Stimulated activated CD8-positive, alpha-beta memory T cell treated with anti-CD3 and anti-CD28 coated beads, Interleukin-15, amount 100 ng/mL, for 1 hour (primary cell): Measurements from ENCODE around the gene CILP2.

ENCODE experiments used
- DNase-seq: peaks from one replicate; pipeline ENCODE4 v3.0.0-alpha.2; 2020; ENCODE audit warnings: low read depth

CILP2 gene

GRCh38 chr19:19563348-19563848 lies 25.3 kb downstream of the CILP2 start:
- no peak for DNase-seq

GRCh38 chr19:19566306-19566705 lies 28.2 kb downstream of the CILP2 start:
- no peak for DNase-seq

- DNase-seq: no peak
Measured at GRCh38 chr19:19567391-19567790, 29.3 kb downstream of the CILP2 start.

- no peak for DNase-seq
Measured at GRCh38 chr19:19568802-19569756, 31.0 kb downstream of the CILP2 start.

- DNase-seq: no peak
Measured at GRCh38 chr19:19570571-19570970, 32.5 kb downstream of the CILP2 start.

- DNase-seq: no peak
Measured at GRCh38 chr19:19571071-19571786, 33.2 kb downstream of the CILP2 start.

GRCh38 chr19:19575411-19575810 lies 37.3 kb downstream of the CILP2 start:
- no peak for DNase-seq

- no peak for DNase-seq
Measured at GRCh38 chr19:19578252-19578651, 40.2 kb downstream of the CILP2 start.

GRCh38 chr19:19579533-19580361 lies 41.7 kb downstream of the CILP2 start:
- no peak for DNase-seq

- no peak for DNase-seq
Measured at GRCh38 chr19:19580418-19580817, 42.4 kb downstream of the CILP2 start.

- no peak for DNase-seq
Measured at GRCh38 chr19:19581391-19581790, 43.3 kb downstream of the CILP2 start.

- DNase-seq: no peak
Measured at GRCh38 chr19:19582471-19582870, 44.4 kb downstream of the CILP2 start.

- no peak for DNase-seq
Measured at GRCh38 chr19:19584356-19584755, 46.3 kb downstream of the CILP2 start.

GRCh38 chr19:19587771-19588170 lies 49.7 kb downstream of the CILP2 start:
- DNase-seq: no peak

- DNase-seq: no peak
Measured at GRCh38 chr19:19588546-19588945, 50.5 kb downstream of the CILP2 start.

GRCh38 chr19:19591133-19591825 lies 53.2 kb downstream of the CILP2 start:
- no peak for DNase-seq

GRCh38 chr19:19592690-19593089 lies 54.6 kb downstream of the CILP2 start:
- no peak for DNase-seq

GRCh38 chr19:19594381-19594780 lies 56.3 kb downstream of the CILP2 start:
- DNase-seq: no peak

- DNase-seq: no peak
Measured at GRCh38 chr19:19595171-19595701, 57.2 kb downstream of the CILP2 start.
